D341Med (cell line): Measurements from ENCODE around the gene MAST4.

Experiments used
- DNase-seq: peaks from one replicate; pipeline ENCODE4 v3.0.0; 2012; ENCODE audit warnings: low spot score

The MAST4 gene

GRCh38 chr5:66603881-66604280, 7.7 kb downstream of the MAST4 start:
- no peak for DNase-seq

GRCh38 chr5:66606713-66607112, 10.5 kb downstream of the MAST4 start:
- DNase-seq, result no peak

DNA sequence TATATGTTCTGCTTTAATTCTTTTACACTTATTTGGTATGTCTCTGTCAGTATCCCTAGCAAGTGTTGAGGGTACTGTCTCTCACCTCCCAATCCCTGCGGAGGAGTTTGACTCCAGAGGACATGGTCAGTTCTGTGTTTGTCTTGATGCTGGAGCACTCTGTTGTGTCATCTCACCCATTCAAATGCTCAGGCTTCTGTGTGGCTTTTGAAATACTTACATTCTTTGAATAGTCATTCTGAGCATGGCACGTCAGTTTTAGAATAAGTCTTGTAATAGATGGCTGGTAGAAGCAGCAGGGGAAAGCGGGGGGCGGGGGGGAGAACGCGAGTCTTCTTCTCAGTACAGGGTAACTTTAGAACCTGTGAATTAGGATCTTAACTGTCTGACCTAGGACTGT, 12.3 kb downstream of the MAST4 start:
- DNase-seq, result no peak

- no peak for DNase-seq
Observed at GRCh38 chr5:66609615-66610014, 13.4 kb downstream of the MAST4 start.

- no peak for DNase-seq
Observed at GRCh38 chr5:66612226-66612625, 16.0 kb downstream of the MAST4 start.

DNA sequence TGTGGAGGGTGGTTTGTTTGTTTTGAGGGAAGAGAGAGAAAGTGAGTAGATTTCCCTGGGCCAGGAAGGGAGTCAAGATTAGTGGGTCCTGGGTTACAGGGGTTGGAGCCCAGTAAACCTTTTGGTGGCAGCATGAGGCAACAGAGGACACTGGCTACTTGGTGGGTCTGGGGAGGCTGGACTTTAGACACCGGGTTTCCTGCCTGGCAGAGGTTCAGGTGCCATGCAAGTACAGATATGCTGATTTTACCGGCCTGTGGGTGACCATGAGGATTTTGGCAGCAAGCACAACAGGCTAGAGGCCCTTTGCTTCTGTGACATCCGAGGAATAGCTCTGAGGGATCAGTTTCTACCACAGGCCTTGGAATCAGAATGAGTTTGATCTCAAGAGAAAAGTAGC, 18.9 kb downstream of the MAST4 start:
- DNase-seq, result no peak

DNA sequence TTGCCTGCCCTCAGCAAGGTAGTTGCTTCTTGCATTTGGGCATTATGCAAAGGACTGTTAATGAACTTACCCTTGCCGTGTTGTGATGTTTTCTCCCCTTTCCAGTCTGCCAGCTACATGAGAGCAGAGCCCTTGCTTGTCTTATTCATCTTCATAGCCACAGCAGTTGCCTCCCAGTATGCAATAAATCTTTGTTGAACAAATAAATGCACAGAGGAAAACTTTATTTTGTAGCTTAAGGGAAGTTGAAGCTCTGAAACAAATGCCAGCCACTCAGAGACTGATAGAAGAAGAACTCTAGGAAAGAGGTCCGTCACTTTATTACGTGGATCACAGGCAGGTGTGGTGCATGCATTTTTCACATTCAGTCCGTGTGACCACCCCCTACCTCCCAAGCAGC, 19.7 kb downstream of the MAST4 start:
- DNase-seq, result no peak

- DNase-seq, result no peak
Observed at GRCh38 chr5:66616520-66617225, 20.5 kb downstream of the MAST4 start.

- DNase-seq, result no peak
Observed at GRCh38 chr5:66617226-66617861, 21.2 kb downstream of the MAST4 start.

GRCh38 chr5:66617991-66618768, 22.0 kb downstream of the MAST4 start:
- no peak for DNase-seq

DNA sequence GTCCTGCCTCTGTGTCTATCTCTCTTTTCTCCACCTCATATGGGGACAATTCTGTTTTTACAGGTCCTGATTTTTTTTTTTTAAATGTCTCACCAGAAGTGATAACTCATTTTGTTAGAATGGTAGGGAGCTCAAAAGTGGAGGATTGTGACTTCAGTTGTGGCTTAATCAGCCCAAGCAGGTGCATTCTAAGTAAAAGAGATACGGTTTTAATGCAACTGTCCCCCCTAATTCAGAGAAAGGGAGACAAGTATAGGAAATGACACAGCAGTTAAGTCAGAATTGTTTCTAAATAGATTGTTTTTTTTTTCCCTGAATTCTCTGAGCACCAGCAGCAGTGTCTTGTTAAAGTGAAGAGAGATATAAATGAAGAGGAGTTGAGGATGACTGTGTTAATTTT, 24.5 kb downstream of the MAST4 start:
- DNase-seq, result no peak

GRCh38 chr5:66621146-66621545, 25.0 kb downstream of the MAST4 start:
- DNase-seq, result no peak

DNA sequence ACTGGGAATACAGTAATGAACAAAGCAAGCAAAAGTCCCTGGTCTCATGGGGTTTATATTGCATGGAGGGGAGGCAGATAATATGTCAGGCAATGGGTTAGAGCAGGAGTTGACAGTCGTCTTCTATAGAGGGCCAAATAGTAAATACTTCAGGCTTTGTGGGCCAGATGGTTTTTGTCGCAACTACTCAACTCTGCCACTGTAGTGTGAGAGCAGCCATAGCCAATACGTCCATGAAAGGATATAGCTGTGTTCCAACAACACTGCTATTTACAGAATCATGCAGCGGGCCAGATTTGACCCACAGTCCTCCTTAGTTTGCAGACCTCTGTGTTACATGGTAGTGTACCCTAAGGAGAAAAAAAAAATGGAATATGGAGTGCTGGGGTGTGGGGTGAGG, 25.5 kb downstream of the MAST4 start:
- no peak for DNase-seq

DNA sequence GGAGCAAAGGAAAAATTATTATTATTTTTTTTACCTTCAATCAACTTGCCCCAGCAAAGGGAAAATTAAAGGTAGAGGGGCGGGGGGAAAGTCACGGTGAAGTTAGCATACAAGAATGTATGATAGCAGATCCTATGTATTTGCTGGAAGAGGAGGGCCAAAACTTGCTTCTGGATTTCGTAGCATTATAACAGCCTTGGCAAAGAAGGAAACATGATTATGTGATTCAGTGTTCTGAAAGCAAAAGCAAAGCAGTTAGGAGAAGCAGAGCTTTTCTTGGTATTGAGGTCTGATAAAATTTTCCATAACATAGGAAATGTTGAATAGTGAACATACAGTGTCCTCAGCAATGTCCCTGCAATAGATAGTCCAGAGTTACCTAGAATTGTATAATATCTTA, 32.4 kb downstream of the MAST4 start:
- no peak for DNase-seq

- no peak for DNase-seq
Observed at GRCh38 chr5:66629446-66629845, 33.3 kb downstream of the MAST4 start.

- DNase-seq, result no peak
Observed at GRCh38 chr5:66633754-66634153, 37.6 kb downstream of the MAST4 start.

DNA sequence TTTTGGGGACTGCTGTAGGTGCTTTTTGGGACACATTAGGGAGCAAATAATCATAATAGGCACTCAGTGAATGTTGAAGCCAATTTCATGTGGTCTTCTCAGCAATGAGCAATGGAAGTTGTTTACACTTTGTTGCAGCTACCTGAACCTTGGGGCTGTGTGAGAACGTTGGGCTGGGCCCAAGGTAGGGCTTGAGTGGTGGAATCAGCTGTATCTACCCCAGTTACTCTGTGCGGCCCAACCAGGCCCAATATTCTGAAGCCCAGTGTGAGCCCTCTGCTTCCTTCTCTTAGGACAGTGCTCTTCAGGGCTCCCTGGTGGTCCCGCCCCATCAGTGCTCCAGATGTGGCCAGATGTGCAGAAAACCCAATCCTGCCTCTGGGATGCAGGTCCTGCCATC, 38.4 kb downstream of the MAST4 start:
- no peak for DNase-seq

DNA sequence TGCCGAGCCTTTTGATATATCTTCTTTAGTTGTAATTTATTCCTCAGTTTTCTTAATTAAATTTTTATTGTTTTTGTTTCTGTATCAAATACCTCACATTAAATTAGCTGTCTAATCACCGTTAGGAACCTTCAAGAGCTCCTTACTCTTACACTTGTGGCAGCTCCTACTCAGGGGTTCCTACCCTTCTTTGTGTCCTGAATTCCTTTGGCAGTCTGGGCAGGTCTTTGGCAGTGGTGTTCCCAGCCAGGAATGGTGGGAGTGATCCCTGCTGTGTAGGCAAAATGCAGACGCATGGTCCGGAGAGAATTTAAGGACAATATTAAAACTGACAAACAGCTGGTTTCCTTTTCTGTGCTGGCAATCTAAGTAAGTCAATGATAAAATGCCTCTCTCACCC, 41.8 kb downstream of the MAST4 start:
- DNase-seq, result no peak

- DNase-seq, result no peak
Observed at GRCh38 chr5:66639037-66639436, 42.8 kb downstream of the MAST4 start.

- DNase-seq, result no peak
Observed at GRCh38 chr5:66642538-66642937, 46.3 kb downstream of the MAST4 start.

DNA sequence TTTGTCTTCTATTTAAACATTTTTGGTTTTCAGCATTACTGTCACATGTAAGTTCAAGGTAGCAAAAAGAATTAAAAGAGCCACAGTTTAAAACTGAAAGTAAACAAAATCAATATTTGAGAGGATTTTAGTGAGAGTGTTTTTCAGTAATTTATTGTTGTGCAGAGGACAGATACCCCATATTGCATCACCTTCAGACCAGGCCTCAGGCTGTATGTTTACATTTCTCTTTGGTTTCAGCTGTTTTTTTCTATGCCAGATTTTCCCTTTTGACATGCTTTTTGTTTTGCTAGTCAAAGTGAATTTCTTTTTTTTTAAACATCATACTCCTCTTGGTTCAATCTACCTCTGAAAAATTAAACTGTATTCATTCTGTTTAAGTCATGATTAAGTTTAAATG, 47.2 kb downstream of the MAST4 start:
- DNase-seq, result no peak

DNA sequence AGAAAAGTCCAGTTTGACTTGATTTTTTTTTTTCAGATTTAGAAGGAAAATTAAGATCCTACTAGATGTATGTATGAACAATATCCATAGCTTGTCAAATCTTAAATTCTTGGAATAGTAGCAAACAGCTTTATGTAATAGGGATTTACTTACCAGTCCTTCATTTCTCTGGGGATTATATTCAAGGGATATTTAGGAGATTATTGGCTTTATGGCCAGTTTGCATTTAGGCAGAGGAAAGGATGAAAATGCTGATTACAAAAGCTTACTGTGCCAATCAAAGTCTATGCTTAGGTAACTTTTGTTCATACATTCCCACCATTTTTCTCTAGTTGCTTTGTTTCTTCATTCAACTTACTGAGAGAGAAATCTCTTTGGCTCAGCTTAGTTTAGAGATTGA, 47.9 kb downstream of the MAST4 start:
- no peak for DNase-seq

GRCh38 chr5:66645039-66645438, 48.8 kb downstream of the MAST4 start:
- DNase-seq, result no peak
